Caki2 (cell line): ENCODE results near the gene JPH2. TPM values are rescaled to one million over a fixed set of nuclear protein-coding genes. Genes with fewer than 3 reads are reported as not detected.

Experiments
- DNase-seq: peaks from one replicate; pipeline ENCODE4 v3.0.0-alpha.2; 2015; ENCODE audit warnings: low read depth
- in situ Hi-C: cut with HindIII; loops from 2 replicates; pipeline ENCODE4 v1.10.0; 2016; ENCODE audit warnings: low sequenced_read_pairs, low pct_unique_long_range_greater_than_20kb, mixed read lengths
- total RNA-seq: library from RNA; depleted of rRNA; stranded (reverse); fragments of >200 nt; shearing (Covaris generic); gene quantifications from 2 replicates; pipeline ENCODE4 v1.2.3, GENCODE V29; 2014; ENCODE audit warnings: low replicate concordance

JPH2 gene
- total RNA-seq, 1 experiment from 2014 or later: 0.57 TPM

DNA sequence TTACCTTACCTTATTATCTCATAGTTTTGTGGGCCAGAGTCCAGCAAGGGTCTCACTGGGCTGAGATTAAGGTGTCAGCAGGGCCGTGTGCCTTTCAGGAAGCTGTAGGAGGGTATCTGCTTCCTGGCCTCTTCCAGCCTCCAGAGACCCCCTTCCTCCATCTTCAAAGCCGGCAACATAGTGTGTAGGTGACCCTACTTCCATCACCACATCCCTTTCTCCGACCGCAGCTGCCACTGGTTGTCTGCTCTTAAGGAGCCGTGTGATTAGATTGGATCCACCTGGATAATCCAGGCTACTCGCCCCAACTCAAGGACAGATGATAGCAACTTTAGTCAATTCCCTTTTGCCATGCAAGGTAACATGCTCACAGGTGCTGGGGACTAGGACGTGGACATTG lies 91.2 kb downstream of the JPH2 start:
- no peak for DNase-seq
- in situ Hi-C loops: no loop called here

DNA sequence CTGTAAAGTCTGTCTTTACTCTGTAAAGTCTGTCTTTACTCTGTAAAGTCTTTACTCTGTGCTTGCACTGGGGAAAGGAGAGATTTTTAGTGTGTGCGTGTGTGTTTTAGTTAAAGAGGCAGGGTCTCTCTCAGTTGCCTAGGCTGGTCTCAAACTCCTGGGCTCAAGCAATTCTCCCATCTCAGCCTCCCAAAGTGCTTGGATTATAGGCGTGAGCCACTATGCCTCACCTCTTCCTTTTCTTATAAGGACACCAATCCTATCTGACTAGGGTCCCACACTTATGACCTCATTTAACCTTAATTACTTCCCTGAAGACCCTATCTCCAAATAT lies 93.8 kb downstream of the JPH2 start:
- in situ Hi-C loops: no loop called here
- no peak for DNase-seq

DNA sequence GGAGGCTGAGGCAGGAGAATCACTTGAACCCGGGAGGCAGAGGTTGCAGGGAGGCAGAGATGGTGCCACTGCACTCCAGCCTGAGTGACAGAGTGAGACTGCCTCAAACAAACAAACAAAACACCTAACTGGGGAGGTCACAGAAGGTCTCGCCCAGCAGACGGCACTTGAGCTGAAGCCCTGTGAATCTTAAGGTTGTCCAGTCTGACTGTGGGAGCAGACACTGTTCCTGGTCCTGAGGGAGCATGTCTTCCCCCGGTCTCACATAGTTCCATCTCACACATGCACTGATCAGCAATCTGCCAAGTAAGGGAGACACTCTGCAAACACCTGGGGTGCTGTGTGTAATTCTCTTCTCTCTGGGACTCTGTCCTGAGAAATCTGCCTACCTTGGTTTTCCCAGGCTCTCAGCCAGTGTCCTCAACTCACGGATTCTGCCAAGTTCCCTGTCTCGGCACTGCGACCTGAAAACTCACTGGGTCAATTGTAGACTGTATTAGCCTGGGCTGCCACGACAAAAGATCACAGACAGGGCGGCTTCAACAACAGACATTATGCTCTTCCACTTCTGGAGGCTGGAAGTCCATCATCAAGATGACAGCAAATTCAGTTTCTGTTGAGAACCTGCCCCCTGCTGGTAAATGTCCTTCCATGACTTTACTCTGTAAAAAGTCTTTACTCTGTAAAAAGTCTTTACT lies 94.3 kb downstream of the JPH2 start:
- in situ Hi-C loops: no loop called here
- DNase-seq: peak; percentile 33

DNA sequence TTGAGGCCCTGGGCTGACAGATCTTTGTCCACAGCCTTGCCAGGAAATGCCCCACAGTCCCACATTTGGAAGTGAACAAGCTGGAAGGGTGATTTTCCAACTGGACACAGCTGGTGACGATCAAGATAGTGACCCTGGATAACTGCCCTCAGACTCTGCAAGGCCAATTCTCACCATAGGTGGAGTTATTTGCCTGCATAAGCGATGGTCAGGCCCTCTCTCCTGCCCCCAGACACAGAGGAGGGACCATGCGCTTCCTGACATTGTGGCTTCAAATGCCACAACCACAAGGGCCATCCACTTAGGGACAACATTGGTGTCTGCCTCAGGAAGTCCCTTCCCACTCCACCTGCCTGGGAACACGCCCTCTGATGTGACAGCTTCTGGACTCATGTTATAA lies 96.0 kb downstream of the JPH2 start:
- no peak for DNase-seq
- in situ Hi-C loops: no loop called here

DNA sequence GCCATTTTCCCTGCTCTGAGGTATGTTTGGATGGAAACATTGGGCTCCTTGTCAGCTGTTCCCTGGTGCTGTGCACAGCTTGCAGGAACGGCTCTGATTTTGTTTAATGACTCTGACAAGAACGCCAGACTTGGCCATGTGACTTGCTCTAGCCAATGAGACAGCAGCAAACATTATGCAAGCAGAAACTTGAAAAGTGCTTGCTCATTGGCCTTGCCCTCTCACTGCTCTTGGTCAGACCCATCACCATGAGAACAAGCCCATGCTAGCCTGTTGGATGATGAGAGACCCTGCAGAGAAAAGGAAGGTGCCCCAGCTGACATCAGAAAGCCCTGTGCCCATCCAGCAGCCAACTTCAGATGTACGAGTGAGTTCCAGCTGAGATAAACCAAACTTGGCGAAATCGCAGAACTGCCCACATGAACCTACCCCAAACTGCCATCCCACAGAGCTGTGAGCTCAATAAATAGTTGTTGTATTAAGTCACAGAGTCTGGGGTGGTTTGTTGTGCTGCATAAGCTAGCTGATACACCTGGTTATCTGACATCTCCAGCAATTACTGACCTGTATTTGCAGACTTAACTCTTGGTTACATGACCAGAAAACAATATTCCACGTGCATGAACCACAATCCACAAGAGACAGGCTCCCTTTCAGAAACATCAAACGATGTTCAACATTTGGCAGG lies 96.9 kb downstream of the JPH2 start:
- in situ Hi-C loops: no loop called here
- peak; percentile 73 for DNase-seq

DNA sequence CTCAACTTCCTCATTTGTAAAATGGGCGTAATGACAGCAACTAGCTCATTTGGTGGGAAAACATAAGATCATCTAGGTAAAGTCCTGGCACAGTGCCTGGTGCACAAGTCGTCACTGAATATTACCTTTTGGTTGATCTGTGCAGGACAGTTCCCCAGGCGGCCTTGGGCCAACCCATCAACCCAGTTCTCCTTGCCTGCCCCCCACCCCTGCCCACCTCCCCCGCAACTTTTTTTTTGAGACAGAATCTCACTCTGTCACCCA lies 99.2 kb downstream of the JPH2 start:
- DNase-seq: no peak
- in situ Hi-C loops: no loop called here

DNA sequence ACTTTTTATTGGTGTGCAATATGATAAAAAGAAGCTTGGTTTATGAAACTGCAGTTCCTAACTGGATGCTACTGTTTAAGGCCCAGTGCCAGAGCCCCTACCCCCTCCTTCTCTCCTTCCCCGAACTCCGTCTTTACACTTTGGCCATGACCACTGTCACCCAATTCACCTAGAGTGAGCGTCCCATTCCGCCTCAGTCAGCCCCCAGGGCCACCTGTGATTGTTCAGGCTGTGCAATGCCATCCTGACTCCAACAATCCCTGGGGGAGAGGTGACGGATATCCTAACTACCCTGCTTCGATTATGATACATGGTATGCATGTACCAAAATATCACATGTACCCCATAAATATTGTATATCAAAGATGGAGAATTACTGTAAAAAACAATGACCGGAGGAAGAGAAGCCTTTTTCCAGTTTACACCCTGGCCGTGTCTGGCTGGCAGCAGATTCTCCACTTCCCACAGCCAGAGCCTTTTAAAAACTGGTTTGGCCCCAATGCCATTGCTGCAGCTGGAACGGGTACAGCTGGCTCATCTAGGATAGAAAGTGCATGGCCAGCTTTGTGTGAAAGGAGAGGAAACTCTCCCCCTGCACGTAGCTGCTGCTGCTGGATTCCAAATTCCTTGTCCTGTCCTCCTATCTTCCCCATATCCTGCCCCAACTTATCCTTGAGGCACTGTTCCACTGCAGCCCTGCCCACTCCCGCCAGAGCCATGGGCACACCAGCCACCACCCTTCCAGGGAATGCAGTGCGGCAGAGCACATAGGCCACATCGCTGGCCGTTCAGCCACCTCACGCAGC lies 99.7 kb downstream of the JPH2 start:
- no peak for DNase-seq
- in situ Hi-C loops: no loop called here

DNA sequence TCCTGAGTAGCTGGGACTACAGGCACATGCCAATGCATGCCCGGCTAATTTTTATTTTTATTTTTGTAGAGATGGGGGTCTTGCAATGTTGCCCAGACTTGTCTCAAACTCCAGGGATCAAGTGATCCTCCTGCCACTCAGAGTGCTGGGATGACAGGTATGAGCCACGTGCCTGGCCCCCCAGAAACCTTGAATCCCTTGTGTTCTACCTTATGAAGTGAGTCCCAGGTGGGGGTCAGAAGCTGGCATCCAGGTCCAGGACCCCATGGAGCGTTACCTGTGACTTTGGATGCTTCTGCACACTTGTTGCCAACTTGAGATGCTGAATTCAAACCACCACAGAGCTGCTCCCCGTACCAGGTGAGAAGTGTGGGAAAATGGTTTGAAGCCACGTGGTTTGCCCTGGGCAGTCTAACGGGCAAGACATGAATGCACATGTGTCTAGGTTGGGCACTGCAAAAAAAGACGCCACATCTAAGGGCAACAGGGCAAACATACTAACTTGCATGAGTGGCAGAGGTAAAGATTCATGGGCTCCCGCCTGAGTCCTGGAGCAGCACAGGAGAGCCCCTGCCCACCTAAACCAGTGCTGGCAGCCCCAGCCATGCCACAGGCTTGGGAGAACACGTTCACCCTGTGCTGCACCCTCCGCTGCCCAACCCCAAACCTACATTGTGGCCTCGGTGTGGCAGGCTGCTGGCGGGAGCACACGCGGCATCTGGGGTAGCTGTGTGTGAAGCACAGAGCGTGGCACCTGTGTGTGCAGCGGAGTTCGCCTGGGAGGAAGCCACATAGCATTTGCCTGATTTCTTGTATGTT lies 101.2 kb downstream of the JPH2 start:
- in situ Hi-C loops: no loop called here
- DNase-seq: no peak

DNA sequence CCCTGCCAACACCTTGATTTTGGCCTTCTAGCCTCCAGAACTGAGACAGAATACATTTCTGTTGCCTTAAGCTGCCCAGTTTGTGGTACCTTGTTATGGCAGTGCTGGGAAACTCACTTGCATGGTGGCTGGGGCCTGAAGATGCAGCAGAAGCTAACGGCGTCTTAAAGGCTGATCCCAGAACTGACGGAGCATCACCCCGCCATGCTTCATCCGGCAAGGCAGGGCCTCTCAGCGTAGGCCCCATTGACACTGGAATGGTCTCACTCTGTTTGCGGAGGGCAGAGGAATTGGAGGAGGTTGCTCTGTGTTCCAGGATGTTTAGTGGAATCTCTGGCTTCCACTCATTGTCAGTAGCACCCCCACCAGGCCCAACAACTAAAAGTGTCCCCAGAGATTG lies 102.1 kb downstream of the JPH2 start:
- in situ Hi-C loops: no loop called here
- no peak for DNase-seq

DNA sequence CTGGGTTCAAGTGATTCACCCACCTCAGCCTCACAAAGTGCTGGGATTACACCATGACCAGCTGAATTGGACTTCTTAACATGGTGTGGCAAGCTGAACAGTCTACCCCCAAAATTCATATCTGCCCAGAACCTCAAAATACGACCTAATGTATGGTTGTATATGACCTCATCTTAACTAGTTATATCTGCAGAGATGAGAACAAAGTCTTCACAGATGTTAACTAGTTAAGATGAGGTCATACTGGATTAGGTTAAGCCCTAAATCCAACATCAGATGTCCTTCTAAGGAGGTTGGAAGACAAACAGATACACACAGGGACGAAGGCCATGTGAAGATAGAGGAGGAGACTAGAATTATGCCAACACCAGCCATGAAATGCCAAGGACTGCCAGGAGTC lies 102.5 kb downstream of the JPH2 start:
- in situ Hi-C loops: no loop called here
- no peak for DNase-seq

DNA sequence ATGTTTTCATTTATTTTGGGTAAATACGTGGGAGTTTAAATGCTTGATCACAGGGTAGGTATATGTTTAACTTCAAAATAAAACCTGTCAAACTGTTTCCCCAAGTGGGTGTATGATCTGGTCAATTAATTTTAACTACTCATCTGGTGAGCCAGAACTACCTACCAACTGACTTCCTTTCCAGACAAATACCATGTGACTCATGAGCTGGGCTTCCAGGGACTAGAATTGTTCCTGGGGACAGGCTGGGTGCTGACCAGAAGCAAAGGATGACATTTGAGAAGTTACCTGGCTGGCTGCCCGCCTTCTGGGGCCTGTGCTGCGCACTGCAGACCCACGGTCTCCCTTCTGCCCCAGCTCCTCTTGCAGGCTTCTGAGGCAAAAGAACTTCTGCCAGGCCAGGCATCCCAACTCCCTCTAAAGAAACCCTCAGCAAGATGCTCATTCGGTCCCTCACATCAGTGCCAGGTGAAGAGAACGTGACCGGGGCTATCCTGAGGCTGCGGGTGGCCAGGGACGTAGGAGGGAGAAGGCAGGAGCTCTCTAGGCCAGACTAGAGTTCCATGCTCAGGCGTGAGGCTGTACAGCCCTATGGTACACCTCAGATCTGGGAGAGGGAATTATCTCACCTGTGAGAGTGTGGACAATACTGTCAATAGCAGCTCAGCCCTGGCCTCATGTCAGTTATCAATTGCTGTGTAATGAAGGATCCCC lies 103.6 kb downstream of the JPH2 start:
- in situ Hi-C loops: no loop called here
- peak; percentile 51 for DNase-seq

DNA sequence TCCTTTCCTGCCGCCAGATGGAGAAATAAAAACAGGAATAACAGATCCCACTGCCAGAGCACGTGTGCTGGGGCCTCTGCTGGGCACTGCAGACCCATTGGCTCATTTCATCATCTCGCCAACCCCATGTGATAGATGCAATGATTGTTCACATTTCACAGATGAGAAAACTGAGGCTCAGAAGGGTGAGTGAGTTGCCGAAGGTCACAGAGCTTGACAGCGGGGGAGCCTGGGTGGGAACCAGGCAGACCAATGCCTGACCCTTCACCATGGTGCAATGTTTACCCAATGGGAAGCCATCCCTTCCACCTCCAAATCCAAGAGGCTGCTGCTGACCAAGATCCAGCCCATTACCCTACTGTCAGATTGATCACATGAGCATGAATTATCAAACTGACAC lies 105.1 kb downstream of the JPH2 start:
- DNase-seq: no peak
- in situ Hi-C loops: no loop called here

DNA sequence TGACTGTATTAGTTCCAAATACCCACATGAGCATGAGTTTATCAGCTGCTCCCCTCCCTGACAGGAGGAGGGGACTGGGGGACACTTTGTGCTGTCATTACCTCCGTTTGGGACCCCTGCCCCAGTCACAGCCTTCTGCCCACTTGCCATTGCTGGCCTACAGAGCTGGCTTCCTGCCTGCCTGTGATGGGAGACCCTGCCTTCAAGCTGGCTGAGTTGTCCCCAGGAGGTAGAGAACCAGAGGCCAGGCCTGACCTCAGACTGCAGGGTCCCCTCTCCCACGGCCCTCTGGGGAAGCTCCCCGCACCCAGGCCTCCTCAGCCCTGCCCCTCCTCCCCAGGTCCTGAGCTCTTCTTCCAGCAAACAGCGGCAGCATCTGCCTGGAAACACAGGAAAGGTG lies 105.5 kb downstream of the JPH2 start:
- no peak for DNase-seq
- in situ Hi-C loops: no loop called here

DNA sequence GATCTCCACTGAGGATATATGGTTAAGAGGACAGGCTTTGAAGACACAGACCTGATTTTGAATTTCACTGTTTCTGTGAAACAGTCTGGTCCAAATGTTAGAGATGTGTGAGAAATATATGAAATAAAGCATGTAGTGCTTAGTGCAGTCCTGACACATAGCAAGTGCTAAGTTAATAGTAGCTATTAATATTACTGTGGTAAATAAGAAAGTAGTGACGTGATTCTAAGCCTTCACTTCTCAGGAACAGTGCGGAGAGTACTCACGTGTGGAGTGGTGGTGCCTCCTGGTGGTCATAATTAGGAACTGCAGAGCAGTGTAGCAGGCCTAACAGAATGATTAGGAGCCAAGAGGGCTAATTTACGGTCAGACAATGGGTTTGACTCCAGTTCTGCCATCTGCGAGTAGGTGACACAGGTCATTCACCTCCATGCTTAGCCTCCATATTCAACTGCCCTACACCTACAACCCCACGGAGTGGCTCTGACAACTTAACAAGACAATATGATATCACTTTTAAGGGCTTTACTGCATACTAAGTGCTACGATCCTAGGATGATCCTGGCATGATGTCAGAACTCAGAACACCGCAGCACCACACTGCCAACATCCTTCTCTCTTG lies 106.2 kb downstream of the JPH2 start:
- DNase-seq: peak; percentile 66
- in situ Hi-C loops: no loop called here

DNA sequence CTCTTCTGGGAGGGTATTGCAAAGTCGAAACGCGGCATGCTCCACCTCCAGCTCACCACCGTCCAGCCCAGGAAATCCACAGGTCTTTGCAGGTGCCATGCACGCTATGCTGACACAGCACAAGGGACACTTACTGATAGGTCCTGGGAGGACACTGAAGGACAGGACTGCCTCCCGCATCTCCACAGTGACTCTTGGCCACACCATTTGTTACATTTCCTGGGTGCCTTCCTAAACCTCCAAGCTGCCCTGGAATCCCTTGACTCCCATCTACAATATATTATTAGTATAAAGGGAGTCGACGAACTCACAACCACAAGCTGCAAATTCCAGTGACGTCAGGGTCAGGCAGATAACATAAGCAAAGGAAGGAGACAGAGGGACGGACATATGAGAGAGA lies 106.9 kb downstream of the JPH2 start:
- no peak for DNase-seq
- in situ Hi-C loops: no loop called here

DNA sequence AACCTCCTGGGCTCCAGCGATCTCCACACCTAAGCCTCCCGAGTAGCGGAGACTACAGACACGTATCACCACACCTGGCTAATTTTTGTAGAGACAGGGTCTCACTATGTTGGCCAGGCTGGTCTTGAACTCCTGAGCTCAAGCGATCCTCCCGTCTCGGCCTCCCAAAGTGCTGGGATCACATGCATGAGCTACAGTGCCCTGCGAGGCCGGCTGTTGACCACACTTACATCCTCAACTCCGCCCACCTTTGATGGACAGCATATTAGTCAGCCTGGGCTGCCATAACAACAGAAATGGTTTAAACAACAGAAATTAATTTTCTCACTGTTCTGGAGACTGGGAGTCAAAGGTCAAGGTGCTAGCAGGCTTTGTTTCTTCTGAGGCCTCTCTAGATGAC lies 107.7 kb downstream of the JPH2 start:
- in situ Hi-C loops: no loop called here
- DNase-seq: peak; percentile 12

DNA sequence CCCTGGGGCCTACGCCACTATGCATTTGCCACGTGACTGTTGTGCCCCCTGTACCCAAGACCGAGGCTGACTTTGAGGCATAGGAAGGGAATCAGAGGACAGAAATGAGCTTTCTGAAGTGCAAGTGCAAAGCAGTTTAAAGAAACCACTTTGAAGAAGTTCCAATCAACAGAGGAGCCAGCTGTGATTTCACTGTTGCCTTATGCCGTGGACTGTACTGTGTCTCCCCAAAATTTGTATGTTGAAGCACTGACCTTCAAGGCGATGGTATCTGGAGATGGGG lies 111.1 kb downstream of the JPH2 start:
- no peak for DNase-seq
- in situ Hi-C loops: no loop called here

DNA sequence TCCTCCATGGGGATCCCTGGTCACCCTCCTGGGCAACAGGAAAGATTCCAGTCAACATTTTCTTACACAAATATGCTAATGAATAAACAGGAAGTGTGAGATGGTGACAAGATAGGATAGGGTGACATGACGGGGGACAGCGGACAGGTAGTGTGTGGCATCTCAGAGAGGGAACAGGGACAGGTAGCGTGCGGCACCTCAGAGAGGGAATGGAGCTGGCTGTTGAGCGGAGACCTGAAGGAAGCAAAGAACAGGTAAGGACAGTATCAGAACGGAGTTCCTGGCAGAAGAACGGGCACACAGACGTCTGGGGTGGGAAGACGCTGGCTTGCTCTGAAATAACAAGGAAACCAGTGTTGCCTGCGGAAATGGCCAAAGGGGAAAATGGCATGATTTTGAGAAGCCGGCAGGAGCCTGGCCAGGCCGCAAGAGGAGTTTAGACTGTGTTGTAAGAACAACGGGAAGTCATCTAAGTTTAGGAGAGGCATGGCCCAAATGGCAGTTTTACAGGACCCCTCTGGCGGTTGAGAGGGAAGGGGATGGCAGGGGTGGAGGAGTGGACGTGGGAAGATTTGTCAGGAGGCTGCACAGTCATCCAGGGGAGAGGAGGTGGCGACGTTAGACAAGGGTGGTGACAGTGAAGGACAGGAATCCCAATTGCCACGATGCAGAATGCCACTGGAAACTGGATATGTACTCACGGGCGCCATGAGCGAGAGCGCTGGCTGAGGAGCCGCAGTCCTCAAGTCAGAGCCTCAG lies 111.6 kb downstream of the JPH2 start:
- in situ Hi-C loops: no loop called here
- DNase-seq: no peak
